ENCODE measurements around the gene EPN3.
A peak's percentile ranks its signal among the peaks of the same experiment; 100 is the strongest.

Gene EPN3

GRCh38 chr17:50533720-50534148 lies 1.2 kb downstream of the EPN3 start:
- H3K4me3 ChIP-seq (ENCODE audit: low read depth, low read length), result peak overlapping the region; percentile 56

GRCh38 chr17:50534222-50534978 lies 1.9 kb downstream of the EPN3 start:
- no peak overlapping the region for H3K4me3 ChIP-seq (ENCODE audit: low read depth, low read length)

GRCh38 chr17:50534979-50535326 lies 2.4 kb downstream of the EPN3 start:
- H3K4me3 ChIP-seq (ENCODE audit: low read depth, low read length), result no peak overlapping the region

- H3K4me3 ChIP-seq (ENCODE audit: low read depth, low read length), result no peak overlapping the region
Measured at GRCh38 chr17:50535407-50535806, 2.9 kb downstream of the EPN3 start.

GRCh38 chr17:50536683-50537646 lies 4.4 kb downstream of the EPN3 start:
- no peak overlapping the region for H3K4me3 ChIP-seq (ENCODE audit: low read depth, low read length)

- H3K4me3 ChIP-seq (ENCODE audit: low read depth, low read length), result no peak overlapping the region
Measured at GRCh38 chr17:50537721-50538548, 5.4 kb downstream of the EPN3 start.

GRCh38 chr17:50538549-50539410 lies 6.2 kb downstream of the EPN3 start:
- H3K4me3 ChIP-seq (ENCODE audit: low read depth, low read length), result no peak overlapping the region

GRCh38 chr17:50539762-50540559 lies 7.4 kb downstream of the EPN3 start:
- no peak overlapping the region for H3K4me3 ChIP-seq (ENCODE audit: low read depth, low read length)

GRCh38 chr17:50540560-50541401 lies 8.2 kb downstream of the EPN3 start:
- H3K4me3 ChIP-seq (ENCODE audit: low read depth, low read length), result no peak overlapping the region

- no peak overlapping the region for H3K4me3 ChIP-seq (ENCODE audit: low read depth, low read length)
Measured at GRCh38 chr17:50541402-50541715, 8.8 kb downstream of the EPN3 start.

- H3K4me3 ChIP-seq (ENCODE audit: low read depth, low read length), result peak overlapping the region; percentile 49
Measured at GRCh38 chr17:50541716-50542688, 9.5 kb downstream of the EPN3 start.

GRCh38 chr17:50542795-50543774 lies 10.6 kb downstream of the EPN3 start:
- peak overlapping the region; percentile 33 for H3K4me3 ChIP-seq (ENCODE audit: low read depth, low read length)

- no peak overlapping the region for H3K4me3 ChIP-seq (ENCODE audit: low read depth, low read length)
Measured at GRCh38 chr17:50544516-50544915, 12.0 kb downstream of the EPN3 start.

- H3K4me3 ChIP-seq (ENCODE audit: low read depth, low read length), result no peak overlapping the region
Measured at GRCh38 chr17:50545311-50545710, 12.8 kb downstream of the EPN3 start.

- H3K4me3 ChIP-seq (ENCODE audit: low read depth, low read length), result no peak overlapping the region
Measured at GRCh38 chr17:50546701-50547034, 14.1 kb downstream of the EPN3 start.

GRCh38 chr17:50547035-50547735 lies 14.7 kb downstream of the EPN3 start, which contains the start of gene SPATA20:
SPATA20 (plus strand) TSS chr17:50547174; CDS start chr17:50547209, 35 bp downstream.
- H3K4me3 ChIP-seq (ENCODE audit: low read depth, low read length), result peak within 1 kb of the TSS; percentile 41

Data from iPS-11a (cell line).